Peyer's patch (tissue), 4 donors: ENCODE measurements around the gene INPP4A. TPM values are rescaled to one million over a fixed set of nuclear protein-coding genes. Genes with fewer than 3 reads are reported as not detected.

Experiments used
- DNase-seq, 3 donors: peaks; one replicate each; pipeline ENCODE4 v3.0.0-alpha.2; 2017 to 2019
- H3K27ac ChIP-seq, 4 donors: fragments of 200-600 bp; sonication (generic); one replicate each; pipeline ENCODE4 v1.5.1; 2016 to 2019
- H3K27me3 ChIP-seq, 2 donors: fragments of 200-600 bp; sonication (generic); one replicate each; pipeline ENCODE4 v1.5.1; 2019
- H3K36me3 ChIP-seq, 3 donors: fragments of 200-600 bp; sonication (generic); one replicate each; pipeline ENCODE4 v1.5.1; 2016 to 2019
- H3K4me1 ChIP-seq, 4 donors: fragments of 200-600 bp; sonication (generic); one replicate each; pipeline ENCODE4 v1.5.1; 2016 to 2019
- H3K4me3 ChIP-seq, 4 donors: fragments of 200-600 bp; sonication (generic); 1 replicate in 3 of 4; 2 replicates in 1 of 4; pipeline ENCODE4 v1.5.1; 2016 to 2019; ENCODE audit warnings: mild to moderate bottlenecking in 1 of 4
- H3K9me3 ChIP-seq, 4 donors: fragments of 200-600 bp; sonication (generic); one replicate each; pipeline ENCODE4 v1.5.1; 2016 to 2019; ENCODE audit warnings: mild to moderate bottlenecking in 1 of 4
- CTCF ChIP-seq, 6 experiments: fragments of 450-650 bp in 4 of 6; fragments of 200-600 bp in 2 of 6; sonication (generic) in 1 of 6; IDR thresholded peaks; one replicate each; pipeline ENCODE4 v1.5.1; 2017 to 2019; ENCODE audit warnings: antibody characterized with exemption in 6 of 6, mild to moderate bottlenecking in 3 of 6, moderate library complexity in 1 of 6
- POLR2A ChIP-seq, 2 donors: fragments of 450-650 bp; IDR thresholded peaks; one replicate each; pipeline ENCODE4 v1.5.1; 2017; ENCODE audit warnings: antibody characterized with exemption in 2 of 2, mild to moderate bottlenecking in 2 of 2, moderate library complexity in 2 of 2
- total RNA-seq, 4 donors: library from RNA; depleted of rRNA; stranded (reverse); fragments of >200 nt; gene quantifications; one replicate each; pipeline ENCODE4 v1.1.0, GENCODE V29; 2016

The INPP4A gene
- total RNA-seq, 4 donors from 2014 or later = 15.6 to 78.4 (median 27.4) TPM

GRCh38 chr2:98570356-98570755 is 125.7 kb downstream of the INPP4A start:
- Histone ChIP-seq H3K4me3 (no peak overlapping the region), H3K36me3 (peaks cover 0 to 85% (median 0%) of the 10 kb centered on the region in 3 donors), H3K27ac (no peak overlapping the region), H3K27me3 (no peaks in the 10 kb centered on the region), H3K4me1 (no peaks in the 10 kb centered on the region), H3K9me3 (no peaks in the 10 kb centered on the region)
- TF ChIP-seq POLR2A (IDR thresholded peaks at IDR 0.05) (no peak), CTCF (IDR thresholded peaks at IDR 0.05) (no peak)
- DNase-seq = peak in 1 of 3 donors; percentile 27

- Histone ChIP-seq H3K27me3 (no peaks in the 10 kb centered on the region), H3K27ac (no peak overlapping the region), H3K4me1 (no peaks in the 10 kb centered on the region), H3K9me3 (no peaks in the 10 kb centered on the region), H3K36me3 (peaks cover 0 to 83% (median 0%) of the 10 kb centered on the region in 3 donors), H3K4me3 (no peak overlapping the region)
- TF ChIP-seq POLR2A (IDR thresholded peaks at IDR 0.05) = no peak
- no peak for TF ChIP-seq CTCF (IDR thresholded peaks at IDR 0.05)
- peak in 2 of 3 donors; percentile 8 to 34 for DNase-seq
Measured at GRCh38 chr2:98571121-98571701, 126.6 kb downstream of the INPP4A start.

- Histone ChIP-seq H3K9me3 (no peaks in the 10 kb centered on the region), H3K4me3 (no peak overlapping the region), H3K36me3 (peaks cover 0 to 83% (median 0%) of the 10 kb centered on the region in 3 donors), H3K27ac (no peak overlapping the region), H3K4me1 (no peaks in the 10 kb centered on the region), H3K27me3 (no peaks in the 10 kb centered on the region)
- peak in 2 of 3 donors; percentile 5 to 38 for DNase-seq
- no peak for TF ChIP-seq CTCF (IDR thresholded peaks at IDR 0.05)
- TF ChIP-seq POLR2A (IDR thresholded peaks at IDR 0.05) = no peak
Measured at GRCh38 chr2:98571796-98572195, 127.1 kb downstream of the INPP4A start.

- no peaks in the 10 kb centered on the region for H3K4me1 ChIP-seq
- H3K27me3 ChIP-seq = no peaks in the 10 kb centered on the region
- peaks cover 0 to 83% (median 0%) of the 10 kb centered on the region in 3 donors for H3K36me3 ChIP-seq
- no peaks in the 10 kb centered on the region for H3K9me3 ChIP-seq
- H3K27ac ChIP-seq = no peak overlapping the region
- peak in 2 of 3 donors; percentile 0 to 22 for DNase-seq
- H3K4me3 ChIP-seq = no peak overlapping the region
- no peak for TF ChIP-seq POLR2A (IDR thresholded peaks at IDR 0.05)
- TF ChIP-seq CTCF (IDR thresholded peaks at IDR 0.05) = no peak
Measured at GRCh38 chr2:98572211-98572610, 127.6 kb downstream of the INPP4A start.

- peaks cover 0 to 83% (median 0%) of the 10 kb centered on the region in 3 donors for H3K36me3 ChIP-seq
- H3K4me3 ChIP-seq = no peak overlapping the region
- no peaks in the 10 kb centered on the region for H3K4me1 ChIP-seq
- no peak overlapping the region for H3K27ac ChIP-seq
- H3K27me3 ChIP-seq = no peaks in the 10 kb centered on the region
- no peaks in the 10 kb centered on the region for H3K9me3 ChIP-seq
- DNase-seq = peak in 2 of 3 donors; percentile 4 to 34
- no peak for TF ChIP-seq POLR2A (IDR thresholded peaks at IDR 0.05)
- no peak for TF ChIP-seq CTCF (IDR thresholded peaks at IDR 0.05)
Measured at GRCh38 chr2:98572676-98573075, 128.0 kb downstream of the INPP4A start.
